Measurements from ENCODE around the gene RASSF5.

DNA sequence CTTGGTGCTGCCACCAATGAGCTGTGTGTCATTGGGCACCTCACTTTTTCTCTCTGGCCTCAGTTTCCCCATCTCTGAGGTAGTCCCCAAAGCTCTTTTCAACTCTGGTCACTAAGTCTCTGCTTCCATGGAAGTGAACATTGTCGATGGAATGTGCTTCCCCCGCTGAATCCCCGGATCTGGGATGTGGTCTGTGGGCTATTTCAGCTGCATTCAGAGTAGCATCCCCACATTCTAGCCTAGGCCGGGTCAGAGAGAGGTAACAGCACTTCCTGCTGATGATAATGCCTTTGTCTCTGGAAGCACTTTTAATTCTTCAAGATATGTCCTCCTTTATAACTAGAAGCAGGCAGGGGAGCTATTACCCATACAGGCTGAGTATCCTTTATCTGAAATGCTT lies 29.8 kb downstream of the RASSF5 start:
- TF ChIP-seq, protein P1, sequence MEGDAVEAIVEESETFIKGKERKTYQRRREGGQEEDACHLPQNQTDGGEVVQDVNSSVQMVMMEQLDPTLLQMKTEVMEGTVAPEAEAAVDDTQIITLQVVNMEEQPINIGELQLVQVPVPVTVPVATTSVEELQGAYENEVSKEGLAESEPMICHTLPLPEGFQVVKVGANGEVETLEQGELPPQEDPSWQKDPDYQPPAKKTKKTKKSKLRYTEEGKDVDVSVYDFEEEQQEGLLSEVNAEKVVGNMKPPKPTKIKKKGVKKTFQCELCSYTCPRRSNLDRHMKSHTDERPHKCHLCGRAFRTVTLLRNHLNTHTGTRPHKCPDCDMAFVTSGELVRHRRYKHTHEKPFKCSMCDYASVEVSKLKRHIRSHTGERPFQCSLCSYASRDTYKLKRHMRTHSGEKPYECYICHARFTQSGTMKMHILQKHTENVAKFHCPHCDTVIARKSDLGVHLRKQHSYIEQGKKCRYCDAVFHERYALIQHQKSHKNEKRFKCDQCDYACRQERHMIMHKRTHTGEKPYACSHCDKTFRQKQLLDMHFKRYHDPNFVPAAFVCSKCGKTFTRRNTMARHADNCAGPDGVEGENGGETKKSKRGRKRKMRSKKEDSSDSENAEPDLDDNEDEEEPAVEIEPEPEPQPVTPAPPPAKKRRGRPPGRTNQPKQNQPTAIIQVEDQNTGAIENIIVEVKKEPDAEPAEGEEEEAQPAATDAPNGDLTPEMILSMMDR (IDR thresholded peaks at IDR 0.05; ENCODE audit: low read depth, low read length, poor library complexity, severe bottlenecking): no peak
- no peak for TF ChIP-seq EZH2phosphoT487 (IDR thresholded peaks at IDR 0.05; ENCODE audit: borderline replicate concordance, low read length)

Measured in DOHH2 (cell line).